H54 (cell line): ENCODE results near the gene ACAP1.
"Not testable (repeated sequence)": the region's sequence is repeated elsewhere in the genome, so short reads cannot be mapped to it uniquely, and the experiment has no call there.

Source experiments
- DNase-seq: peaks from one replicate; pipeline ENCODE4 v3.0.0; 2011; ENCODE audit warnings: low spot score, mixed read lengths; ENCODE audit not compliant: insufficient read length
- FAIRE-seq: peaks from 3 replicates; lab custom pipeline; 2011; peaks lifted over from hg19 to GRCh38; lab: Jason Lieb, UNC
- POLR2A ChIP-seq: IDR thresholded peaks from 2 replicates; pipeline ENCODE4 v1.6.1; 2011; ENCODE audit warnings: low read depth, mild to moderate bottlenecking, low read length

The ACAP1 gene

DNA sequence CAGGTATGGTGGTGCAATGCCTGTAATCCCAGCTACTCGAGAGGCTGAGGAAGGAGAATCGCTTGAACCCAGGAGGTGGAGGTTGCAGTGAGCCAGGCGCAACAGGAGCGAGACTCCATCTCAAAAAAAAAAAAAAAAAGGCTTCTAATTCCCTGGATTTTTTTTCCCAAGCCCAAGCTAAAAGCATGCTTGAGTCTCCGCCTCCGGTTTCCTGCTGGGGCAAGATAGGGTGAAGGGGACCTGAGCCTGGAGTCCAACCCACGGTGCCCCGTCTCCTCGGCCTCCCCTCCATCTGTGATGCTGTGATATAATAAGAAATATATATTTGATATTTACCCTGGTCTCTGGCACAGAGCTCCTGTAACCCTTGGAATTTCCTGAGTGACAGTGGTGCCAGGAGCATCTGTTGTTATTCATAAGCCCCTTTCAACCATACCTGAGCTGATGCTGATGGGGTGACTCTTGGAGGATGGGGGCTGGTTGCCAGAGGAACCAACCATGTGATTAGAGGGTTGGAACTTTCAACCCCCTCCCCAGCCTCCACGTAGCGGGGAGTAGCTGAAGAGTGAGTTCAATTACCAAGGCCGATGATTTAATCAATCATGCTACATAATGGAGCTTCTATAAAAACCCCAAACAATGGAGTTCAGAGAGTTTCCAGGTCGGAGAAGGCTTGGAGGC lies 31.7 kb downstream of the ACAP1 start:
- no peak for FAIRE-seq
- TF ChIP-seq POLR2A, result no peak

DNA sequence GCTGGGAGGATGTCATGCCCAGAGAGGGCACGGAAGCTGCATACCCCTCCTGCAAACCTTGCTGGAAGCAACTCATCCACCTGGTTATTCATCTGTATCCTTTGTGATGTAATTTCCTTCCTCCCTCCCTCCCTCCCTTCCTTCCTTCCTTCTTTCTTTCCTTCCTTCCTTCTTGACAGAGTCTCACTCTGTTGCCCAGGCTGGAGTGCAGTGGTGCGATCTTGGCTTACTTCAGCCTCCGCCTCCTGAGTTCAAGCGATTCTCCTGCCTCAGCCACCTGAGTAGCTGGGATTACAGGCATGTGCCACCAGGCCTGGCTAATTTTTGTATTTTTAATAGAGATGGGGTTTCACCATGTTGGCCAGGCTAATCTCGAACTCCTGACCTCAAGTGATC lies 32.3 kb downstream of the ACAP1 start:
- not testable (repeated sequence) for DNase-seq, FAIRE-seq

More for the DNA sequence above, 31.7 kb downstream of the ACAP1 start:
- no peak for DNase-seq

DNA sequence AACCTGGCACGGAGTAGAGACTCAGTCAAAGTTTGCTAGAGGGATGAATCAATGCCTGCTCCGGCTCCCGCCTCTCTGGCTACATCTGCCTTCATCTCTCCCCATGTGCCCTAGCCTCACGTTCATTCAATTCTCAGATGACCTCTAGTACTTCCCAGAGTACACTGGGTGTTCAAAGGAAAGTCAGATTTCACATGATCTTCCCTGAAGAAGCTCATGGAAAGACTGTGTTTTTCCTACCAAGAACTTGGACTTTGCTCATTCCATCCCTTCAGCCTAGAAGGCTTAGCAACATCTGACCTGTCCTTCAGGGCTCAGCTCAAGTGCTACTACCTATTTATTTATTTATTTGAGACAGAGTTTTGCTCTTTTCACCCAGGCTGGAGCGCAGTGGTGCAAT lies 33.5 kb downstream of the ACAP1 start:
- FAIRE-seq, result no peak
- DNase-seq, result no peak
- no peak for TF ChIP-seq POLR2A

DNA sequence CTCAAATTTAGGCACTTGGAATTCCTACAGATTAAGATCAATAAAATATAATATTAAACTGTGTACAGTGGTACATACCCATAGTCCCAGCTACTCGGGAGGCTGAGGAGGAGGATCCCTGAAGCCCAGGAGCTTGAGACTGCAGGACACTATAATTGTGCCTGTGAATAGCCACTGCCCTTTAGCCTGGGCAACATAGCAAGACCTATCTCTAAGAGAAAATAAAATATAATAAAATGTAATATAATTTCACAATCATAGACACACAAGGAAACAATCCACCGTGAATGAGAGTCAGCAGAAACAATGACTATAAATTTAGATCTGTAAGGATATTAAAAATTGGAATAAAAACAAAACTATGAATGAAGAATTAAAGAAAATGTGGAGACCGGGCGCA lies 34.5 kb downstream of the ACAP1 start:
- FAIRE-seq, result no peak
- no peak for DNase-seq
- no peak for TF ChIP-seq POLR2A

DNA sequence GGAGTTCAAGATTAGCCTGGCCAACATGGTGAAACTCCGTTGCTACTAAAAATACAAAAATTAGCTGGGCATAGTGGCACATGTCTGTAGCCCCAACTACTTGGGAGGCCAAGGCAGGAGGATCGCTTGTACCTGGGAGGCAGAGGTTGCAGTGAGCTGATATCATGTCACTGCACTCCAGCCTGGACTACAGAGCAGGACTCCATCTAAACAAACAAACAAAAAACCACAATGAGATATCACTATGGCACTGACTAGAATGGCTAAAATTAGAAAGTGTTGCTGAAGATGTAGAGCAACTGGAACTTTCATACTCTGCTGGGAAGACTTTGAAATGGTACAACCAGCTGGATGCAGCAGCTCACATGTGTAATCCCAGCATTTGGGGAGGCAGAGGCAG lies 38.0 kb downstream of the ACAP1 start:
- no peak for TF ChIP-seq POLR2A
- no peak for FAIRE-seq

DNA sequence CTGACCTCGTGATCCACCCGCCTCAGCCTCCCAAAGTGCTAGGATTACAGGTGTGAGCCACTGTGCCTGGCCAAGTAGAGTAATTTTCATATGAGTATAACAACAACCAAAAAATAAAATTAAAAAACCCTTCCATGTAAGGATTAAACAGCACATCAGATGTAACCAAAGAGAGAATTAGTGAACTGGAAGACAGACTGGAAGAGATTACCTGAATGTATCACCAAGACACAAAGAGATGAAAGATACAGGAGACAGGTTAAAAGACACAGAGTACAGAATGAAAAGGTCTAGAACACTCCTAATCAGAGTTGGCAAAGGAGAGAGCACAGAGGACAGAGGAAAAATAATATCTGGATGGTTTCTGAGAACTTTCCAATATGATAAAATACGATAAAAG lies 42.8 kb downstream of the ACAP1 start:
- TF ChIP-seq POLR2A, result no peak
- FAIRE-seq (no peak), DNase-seq (no peak)

More for the DNA sequence above, 38.0 kb downstream of the ACAP1 start:
- no peak for DNase-seq

DNA sequence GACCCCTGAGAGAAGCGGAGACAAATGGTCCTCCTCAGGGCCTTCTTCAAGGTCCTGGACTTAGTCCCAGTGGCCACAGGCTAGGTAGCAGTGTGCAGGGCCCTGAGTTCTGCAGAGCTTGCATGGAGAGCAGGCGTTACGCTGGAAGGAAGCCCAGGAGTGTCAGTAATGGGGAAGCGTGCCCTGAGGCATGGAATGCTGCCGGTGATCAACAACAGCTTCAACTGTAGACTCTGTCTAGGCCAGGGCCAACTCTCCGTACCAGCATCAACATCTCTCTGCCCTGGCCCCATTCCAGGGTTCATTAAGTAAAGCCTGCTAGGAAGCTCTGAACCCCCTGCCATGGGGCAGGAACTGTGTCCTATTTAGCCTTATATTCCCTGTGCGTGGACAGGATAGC lies 44.0 kb downstream of the ACAP1 start:
- DNase-seq (no peak), FAIRE-seq (no peak)
- TF ChIP-seq POLR2A, result no peak

DNA sequence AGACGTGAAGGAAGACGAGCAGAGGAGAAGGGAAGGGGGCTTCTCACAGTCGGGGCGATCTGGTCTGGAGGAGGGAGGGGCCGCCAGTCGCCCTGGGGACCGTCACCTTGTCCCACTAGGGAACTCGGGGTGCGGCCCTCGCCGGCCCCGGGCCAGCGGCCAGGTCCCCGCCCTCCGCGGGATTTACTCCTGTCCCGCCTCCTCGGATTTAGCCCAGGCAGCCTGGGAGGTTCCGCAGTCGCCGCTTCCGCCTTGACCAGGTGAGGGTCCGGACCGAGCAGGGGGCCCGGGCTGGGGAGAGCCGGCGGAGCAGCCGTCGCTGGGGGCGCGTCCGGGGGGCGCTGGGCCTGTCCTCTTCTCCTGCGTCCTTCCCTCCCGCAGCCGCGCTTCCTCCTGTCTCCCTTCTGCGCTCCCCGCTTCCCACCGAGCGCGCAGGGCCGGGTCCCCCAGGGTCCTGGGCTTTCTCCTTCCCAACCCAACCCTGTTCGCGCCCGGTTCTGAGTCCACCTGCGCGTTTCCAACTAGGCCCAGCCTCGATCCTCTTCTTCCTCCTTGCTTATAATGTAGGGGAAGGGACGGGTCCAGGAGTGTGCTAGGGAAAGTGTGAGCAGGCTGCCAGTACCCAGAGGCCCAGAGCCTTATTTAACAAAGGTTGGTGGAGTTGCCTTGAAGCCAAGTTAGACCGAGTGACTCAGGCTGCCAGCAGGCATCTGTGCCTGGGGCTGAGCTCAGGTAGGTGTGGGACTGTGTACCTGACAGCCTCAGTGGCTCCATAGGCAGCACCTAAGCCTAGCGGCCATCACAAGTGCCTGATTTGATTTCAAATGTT lies 44.7 kb downstream of the ACAP1 start, which contains the start of gene TNK1:
TSS of gene TNK1 (plus strand) at position 235 of the 829 bp plus-strand sequence. CDS start 1,838 bp downstream, outside the sequence.
- TF ChIP-seq POLR2A, result no peak

DNA sequence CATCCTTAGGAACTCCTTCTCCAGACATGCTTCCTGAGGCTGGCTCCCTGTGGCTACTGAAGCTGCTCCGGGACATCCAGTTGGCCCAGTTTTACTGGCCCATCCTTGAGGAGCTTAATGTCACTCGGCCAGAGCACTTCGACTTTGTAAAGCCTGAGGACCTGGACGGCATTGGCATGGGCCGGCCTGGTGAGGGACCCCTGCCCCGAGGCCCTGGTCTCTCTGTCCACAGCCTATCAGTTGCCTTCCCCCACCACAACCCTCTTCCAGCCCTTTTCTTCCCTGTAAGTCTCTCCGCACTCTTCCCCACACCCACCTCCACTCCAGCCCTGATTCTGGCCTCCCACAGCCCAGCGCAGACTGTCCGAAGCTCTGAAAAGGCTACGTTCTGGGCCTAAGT lies 46.6 kb downstream of the ACAP1 start:
- FAIRE-seq, result no peak
- TF ChIP-seq POLR2A, result no peak
- DNase-seq, result no peak

More for the DNA sequence above, 44.7 kb downstream of the ACAP1 start, which contains the start of gene TNK1:
- FAIRE-seq (no peak), DNase-seq (no peak)

DNA sequence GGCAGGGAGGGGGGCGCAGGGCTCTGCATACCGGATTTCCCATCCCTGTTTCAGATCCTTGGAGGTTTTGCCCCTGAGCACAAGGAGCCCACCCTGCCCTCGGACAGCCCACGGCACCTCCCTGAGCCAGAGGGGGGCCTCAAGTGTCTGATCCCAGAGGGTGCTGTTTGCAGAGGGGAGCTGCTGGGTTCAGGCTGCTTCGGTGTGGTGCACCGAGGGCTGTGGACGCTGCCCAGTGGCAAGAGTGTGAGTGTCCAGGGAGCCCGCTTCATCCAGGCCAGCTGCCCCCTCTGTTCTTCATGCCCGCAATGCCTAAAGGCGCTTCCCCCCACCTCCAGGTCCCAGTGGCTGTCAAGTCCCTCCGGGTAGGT lies 47.0 kb downstream of the ACAP1 start:
- no peak for DNase-seq
- no peak for FAIRE-seq
- TF ChIP-seq POLR2A, result no peak

DNA sequence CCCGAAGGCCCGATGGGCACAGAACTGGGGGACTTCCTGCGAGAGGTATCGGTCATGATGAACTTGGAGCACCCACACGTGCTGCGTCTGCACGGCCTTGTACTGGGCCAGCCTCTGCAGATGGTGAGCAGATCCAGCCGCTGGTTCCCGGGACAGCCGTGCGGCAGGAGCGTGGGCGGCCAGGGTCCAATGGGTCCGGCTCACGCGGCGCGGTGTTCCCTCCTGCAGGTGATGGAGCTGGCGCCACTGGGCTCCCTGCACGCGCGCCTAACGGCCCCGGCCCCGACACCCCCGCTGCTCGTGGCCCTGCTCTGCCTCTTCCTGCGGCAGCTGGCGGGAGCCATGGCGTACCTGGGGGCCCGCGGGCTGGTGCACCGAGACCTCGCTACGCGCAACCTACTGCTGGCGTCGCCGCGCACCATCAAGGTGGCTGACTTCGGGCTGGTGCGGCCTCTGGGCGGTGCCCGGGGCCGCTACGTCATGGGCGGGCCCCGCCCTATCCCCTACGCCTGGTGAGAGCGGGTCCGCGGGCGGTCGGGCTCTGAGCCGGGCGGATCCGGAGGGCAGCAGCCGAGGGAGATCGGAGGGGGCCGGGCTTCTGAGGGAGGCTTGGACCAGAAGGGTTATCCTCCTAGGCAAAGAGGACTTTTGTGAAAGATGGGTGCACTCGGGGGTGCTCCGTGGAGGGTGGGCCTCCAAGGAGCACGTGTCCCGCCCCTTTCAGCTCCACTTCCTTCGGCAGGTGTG lies 47.6 kb downstream of the ACAP1 start:
- DNase-seq (no peak), FAIRE-seq (no peak)
- TF ChIP-seq POLR2A, result no peak

DNA sequence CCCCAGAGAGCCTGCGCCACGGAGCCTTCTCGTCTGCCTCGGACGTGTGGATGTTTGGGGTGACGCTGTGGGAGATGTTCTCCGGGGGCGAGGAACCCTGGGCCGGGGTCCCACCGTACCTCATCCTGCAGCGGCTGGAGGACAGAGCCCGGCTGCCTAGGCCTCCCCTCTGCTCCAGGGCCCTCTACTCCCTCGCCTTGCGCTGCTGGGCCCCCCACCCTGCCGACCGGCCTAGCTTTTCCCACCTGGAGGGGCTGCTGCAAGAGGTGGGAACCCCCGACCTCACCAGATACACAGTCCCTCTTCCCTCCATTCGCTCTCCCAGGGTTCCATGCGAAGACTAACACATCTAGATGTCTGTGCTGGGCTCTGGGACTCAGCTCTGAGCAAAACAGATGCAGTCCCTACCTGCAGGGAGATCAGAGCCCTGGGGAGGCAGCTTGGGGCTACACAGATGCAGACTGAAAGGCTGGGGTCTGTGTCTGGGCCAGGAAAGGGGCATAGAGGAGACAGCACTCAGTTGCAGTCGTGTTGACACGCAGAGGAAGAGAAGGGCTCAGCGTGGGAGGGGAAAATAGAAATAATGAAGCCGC lies 48.3 kb downstream of the ACAP1 start:
- FAIRE-seq, result no peak
- no peak for TF ChIP-seq POLR2A
- DNase-seq, result no peak

DNA sequence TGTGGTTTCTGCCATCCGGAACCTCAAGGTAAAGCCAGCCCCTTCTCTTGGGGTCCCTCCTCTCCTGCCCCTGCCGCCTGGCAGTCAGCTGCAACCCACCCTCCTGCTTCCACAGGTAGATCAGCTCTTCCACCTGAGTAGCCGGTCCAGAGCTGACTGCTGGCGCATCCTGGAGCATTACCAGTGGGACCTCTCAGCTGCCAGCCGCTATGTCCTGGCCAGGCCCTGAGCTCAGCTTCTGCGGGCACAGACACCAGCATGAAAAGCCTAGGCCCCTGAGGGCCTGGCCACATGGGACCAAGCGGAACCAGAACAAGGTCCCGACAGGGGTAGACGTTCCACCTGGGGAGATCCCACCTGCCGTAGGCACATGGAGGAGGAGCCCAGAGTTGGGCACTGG lies 52.5 kb downstream of the ACAP1 start:
- TF ChIP-seq POLR2A, result no peak
- DNase-seq (no peak), FAIRE-seq (no peak)
